Memory B cell (primary cell): ENCODE measurements around the gene NIPBL.
"Not testable (repeated sequence)": the region's sequence is repeated elsewhere in the genome, so short reads cannot be mapped to it uniquely, and the experiment has no call there.

ENCODE experiments used
- ATAC-seq: fragments of 150-1000 bp; cut with Tn5 transposase; 2 replicates; pipeline ENCODE4 v1.10.0; 2021; ENCODE audit warnings: low read depth, mild to moderate bottlenecking, moderate library complexity
- DNase-seq, 2 donors: peaks; one replicate each; pipeline ENCODE4 v3.0.0; 2022; ENCODE audit warnings: low spot score in 2 of 2
- H3K27ac Mint-ChIP-seq: one replicate; pipeline ENCODE4 v1.8.0; 2022; ENCODE audit warnings: mild to moderate bottlenecking, moderate library complexity, mixed read lengths
- H3K27me3 Mint-ChIP-seq: one replicate; pipeline ENCODE4 v1.8.0; 2022; ENCODE audit warnings: mixed read lengths
- H3K36me3 Mint-ChIP-seq: one replicate; pipeline ENCODE4 v1.8.0; 2022; ENCODE audit warnings: mild to moderate bottlenecking, mixed read lengths
- H3K4me1 Mint-ChIP-seq: one replicate; pipeline ENCODE4 v1.8.0; 2022; ENCODE audit warnings: mixed read lengths
- H3K4me3 Mint-ChIP-seq: one replicate; pipeline ENCODE4 v1.8.0; 2022; ENCODE audit warnings: mild to moderate bottlenecking, moderate library complexity, mixed read lengths
- H3K9me3 Mint-ChIP-seq: one replicate; pipeline ENCODE4 v1.8.0; 2022; ENCODE audit warnings: mixed read lengths

NIPBL gene

GRCh38 chr5:36876299-36876964 lies at the start of gene NIPBL:
Gene NIPBL, plus strand, starts transcription at chr5:36876769. Its CDS starts 76,928 bp downstream, at chr5:36953697.
- H3K9me3 Mint-ChIP-seq = no peaks in the 10 kb centered on the region
- ATAC-seq = peak; percentile 66
- peak within 1 kb of the TSS; percentile 85 for H3K4me3 Mint-ChIP-seq
- peaks cover 27% of the 10 kb centered on the region for H3K4me1 Mint-ChIP-seq
- DNase-seq = peak; percentile 77 to 82
- peak within 1 kb of the TSS; percentile 95 for H3K27ac Mint-ChIP-seq
- no peaks in the 10 kb centered on the region for H3K27me3 Mint-ChIP-seq
- H3K36me3 Mint-ChIP-seq = no peaks in the 10 kb centered on the region

- no peak for ATAC-seq
- peaks cover 7% of the 10 kb centered on the region for H3K27me3 Mint-ChIP-seq
- no peak for DNase-seq
- no peaks in the 10 kb centered on the region for H3K9me3 Mint-ChIP-seq
- no peak overlapping the region for H3K4me3 Mint-ChIP-seq
- H3K4me1 Mint-ChIP-seq = no peaks in the 10 kb centered on the region
- no peak overlapping the region for H3K27ac Mint-ChIP-seq
- peaks cover 2% of the 10 kb centered on the region for H3K36me3 Mint-ChIP-seq
Measured at GRCh38 chr5:36832274-36832673, 44.3 kb upstream of the NIPBL start.

GRCh38 chr5:36836831-36837230 lies 39.7 kb upstream of the NIPBL start:
- Mint-ChIP-seq H3K36me3 (peaks cover 2% of the 10 kb centered on the region), H3K4me1 (peaks cover 4% of the 10 kb centered on the region), H3K27ac (no peak overlapping the region), H3K27me3 (no peaks in the 10 kb centered on the region), H3K4me3 (no peak overlapping the region), H3K9me3 (no peaks in the 10 kb centered on the region)
- DNase-seq (no peak), ATAC-seq (no peak)

GRCh38 chr5:36839489-36840476 lies 36.8 kb upstream of the NIPBL start:
- ATAC-seq = no peak
- no peak for DNase-seq
- H3K4me1 Mint-ChIP-seq = peaks cover 14% of the 10 kb centered on the region
- H3K27me3 Mint-ChIP-seq = no peaks in the 10 kb centered on the region
- H3K27ac Mint-ChIP-seq = no peak overlapping the region
- peaks cover 2% of the 10 kb centered on the region for H3K36me3 Mint-ChIP-seq
- no peaks in the 10 kb centered on the region for H3K9me3 Mint-ChIP-seq
- H3K4me3 Mint-ChIP-seq = no peak overlapping the region

- peaks cover 2% of the 10 kb centered on the region for H3K27me3 Mint-ChIP-seq
- no peak overlapping the region for H3K27ac Mint-ChIP-seq
- peaks cover 2% of the 10 kb centered on the region for H3K36me3 Mint-ChIP-seq
- H3K4me3 Mint-ChIP-seq = no peak overlapping the region
- DNase-seq = no peak
- no peak for ATAC-seq
- H3K9me3 Mint-ChIP-seq = no peaks in the 10 kb centered on the region
- peaks cover 15% of the 10 kb centered on the region for H3K4me1 Mint-ChIP-seq
Measured at GRCh38 chr5:36841677-36842076, 34.9 kb upstream of the NIPBL start.

- Mint-ChIP-seq H3K4me1 (peaks cover 15% of the 10 kb centered on the region), H3K27ac (no peak overlapping the region), H3K36me3 (peaks cover 2% of the 10 kb centered on the region), H3K9me3 (no peaks in the 10 kb centered on the region), H3K27me3 (peaks cover 2% of the 10 kb centered on the region), H3K4me3 (peak overlapping the region; percentile 3)
- DNase-seq (no peak), ATAC-seq (peak; percentile 31)
Measured at GRCh38 chr5:36842087-36842486, 34.5 kb upstream of the NIPBL start.

- peaks cover 4% of the 10 kb centered on the region for H3K36me3 Mint-ChIP-seq
- no peak overlapping the region for H3K27ac Mint-ChIP-seq
- H3K4me3 Mint-ChIP-seq = no peak overlapping the region
- no peak for DNase-seq
- H3K27me3 Mint-ChIP-seq = peaks cover 4% of the 10 kb centered on the region
- peaks cover 12% of the 10 kb centered on the region for H3K4me1 Mint-ChIP-seq
- H3K9me3 Mint-ChIP-seq = peaks cover 2% of the 10 kb centered on the region
- no peak for ATAC-seq
Measured at GRCh38 chr5:36844305-36844704, 32.3 kb upstream of the NIPBL start.

- H3K27ac Mint-ChIP-seq, ATAC-seq, H3K4me3 Mint-ChIP-seq, H3K36me3 Mint-ChIP-seq, H3K4me1 Mint-ChIP-seq, H3K9me3 Mint-ChIP-seq, DNase-seq, H3K27me3 Mint-ChIP-seq: not testable (repeated sequence)
Measured at GRCh38 chr5:36848545-36848944, 28.0 kb upstream of the NIPBL start.

GRCh38 chr5:36852903-36853302 lies 23.7 kb upstream of the NIPBL start:
- not testable (repeated sequence) for H3K36me3 Mint-ChIP-seq, ATAC-seq, H3K27ac Mint-ChIP-seq, H3K4me3 Mint-ChIP-seq, H3K9me3 Mint-ChIP-seq, H3K27me3 Mint-ChIP-seq, H3K4me1 Mint-ChIP-seq, DNase-seq

GRCh38 chr5:36854402-36855140 lies 22.0 kb upstream of the NIPBL start:
- ATAC-seq = no peak
- no peak overlapping the region for H3K4me3 Mint-ChIP-seq
- no peaks in the 10 kb centered on the region for H3K4me1 Mint-ChIP-seq
- peaks cover 2% of the 10 kb centered on the region for H3K27me3 Mint-ChIP-seq
- H3K9me3 Mint-ChIP-seq = peaks cover 2% of the 10 kb centered on the region
- no peak for DNase-seq
- H3K27ac Mint-ChIP-seq = no peak overlapping the region
- H3K36me3 Mint-ChIP-seq = no peaks in the 10 kb centered on the region

- H3K36me3 Mint-ChIP-seq = no peaks in the 10 kb centered on the region
- H3K27ac Mint-ChIP-seq = no peak overlapping the region
- peaks cover 2% of the 10 kb centered on the region for H3K27me3 Mint-ChIP-seq
- H3K4me3 Mint-ChIP-seq = no peak overlapping the region
- ATAC-seq = no peak
- DNase-seq = no peak
- peaks cover 2% of the 10 kb centered on the region for H3K9me3 Mint-ChIP-seq
- H3K4me1 Mint-ChIP-seq = no peaks in the 10 kb centered on the region
Measured at GRCh38 chr5:36855141-36855495, 21.5 kb upstream of the NIPBL start.

- no peak for DNase-seq
- Mint-ChIP-seq H3K36me3 (peaks cover 2% of the 10 kb centered on the region), H3K4me1 (no peaks in the 10 kb centered on the region), H3K4me3 (no peak overlapping the region), H3K9me3 (no peaks in the 10 kb centered on the region), H3K27me3 (peaks cover 4% of the 10 kb centered on the region), H3K27ac (no peak overlapping the region)
- no peak for ATAC-seq
Measured at GRCh38 chr5:36861871-36862270, 14.7 kb upstream of the NIPBL start.

GRCh38 chr5:36870399-36871040 lies 6.0 kb upstream of the NIPBL start:
- DNase-seq (peak in 1 of 2 donors; percentile 64), ATAC-seq (peak; percentile 91)
- no peaks in the 10 kb centered on the region for H3K27me3 Mint-ChIP-seq
- no peaks in the 10 kb centered on the region for H3K9me3 Mint-ChIP-seq
- H3K27ac Mint-ChIP-seq = no peak overlapping the region
- H3K4me1 Mint-ChIP-seq = peaks cover 19% of the 10 kb centered on the region
- H3K36me3 Mint-ChIP-seq = peaks cover 4% of the 10 kb centered on the region
- H3K4me3 Mint-ChIP-seq = no peak overlapping the region
